IMR-90 (cell line): Measurements from ENCODE around the gene FAM193A.

Source experiments
- BHLHE40 ChIP-seq: fragments of 150-350 bp; IDR thresholded peaks from 2 replicates; pipeline ENCODE4 v1.6.1; 2016; ENCODE audit warnings: mild to moderate bottlenecking, low read depth, low read length
- CTCF ChIP-seq: conservative IDR thresholded peaks from 2 replicates; pipeline ENCODE4 v1.5.1; 2012; ENCODE audit warnings: mild to moderate bottlenecking, low read depth, low read length, improper control_type of control experiment
- ELK1 ChIP-seq: fragments of 150-350 bp; IDR thresholded peaks from 2 replicates; pipeline ENCODE4 v1.6.1; 2016; ENCODE audit warnings: low read depth, mild to moderate bottlenecking, low read length, moderate library complexity, borderline replicate concordance
- MXI1 ChIP-seq: IDR thresholded peaks from 2 replicates; pipeline ENCODE4 v1.6.1; 2012; ENCODE audit warnings: low read depth, mild to moderate bottlenecking, low read length, moderate library complexity, borderline replicate concordance
- POLR2A ChIP-seq: IDR thresholded peaks from 2 replicates; pipeline ENCODE4 v1.6.1; 2012; ENCODE audit warnings: mild to moderate bottlenecking, low read depth, low read length
- RAD21 ChIP-seq: IDR thresholded peaks from 2 replicates; pipeline ENCODE4 v1.6.1; 2012; ENCODE audit warnings: low read length, improper control_type of control experiment
- RCOR1 ChIP-seq: IDR thresholded peaks from 2 replicates; pipeline ENCODE4 v1.6.1; 2012; ENCODE audit warnings: mild to moderate bottlenecking, low read length, improper control_type of control experiment; ENCODE audit not compliant: insufficient replicate concordance
- RFX5 ChIP-seq: IDR thresholded peaks from 2 replicates; pipeline ENCODE4 v1.8.0; 2012; ENCODE audit warnings: low read depth, mild to moderate bottlenecking, low read length, moderate library complexity
- SMC3 ChIP-seq: fragments of 150-350 bp; IDR thresholded peaks from 2 replicates; pipeline ENCODE4 v1.6.1; 2016; ENCODE audit warnings: low read depth, mild to moderate bottlenecking, antibody characterized with exemption, low read length, moderate library complexity
- USF2 ChIP-seq: fragments of 150-350 bp; IDR thresholded peaks from 2 replicates; pipeline ENCODE4 v1.6.1; 2017; ENCODE audit warnings: mild to moderate bottlenecking, antibody characterized with exemption, low read length, low read depth

GRCh38 chr4:2596611-2597010 lies 60.2 kb downstream of the FAM193A start:
- TF ChIP-seq BHLHE40 (no peak), CTCF (no peak), RAD21 (no peak), POLR2A (no peak), MXI1 (no peak), USF2 (no peak), SMC3 (no peak), RFX5 (no peak), ELK1 (no peak), RCOR1 (no peak)
